NCI-H2227 treated with DMSO at 0.1 percent for 48 hours (cell line): Measurements from ENCODE around the gene AKR7A2.
A peak's percentile ranks its signal among the peaks of the same experiment; 100 is the strongest.
"Not testable (repeated sequence)": the region's sequence is repeated elsewhere in the genome, so short reads cannot be mapped to it uniquely, and the experiment has no call there.

Experiments
- DNase-seq: peaks from one replicate; lab custom pipeline; 2025; lab: John Stamatoyannopoulos, UW

AKR7A2 gene

DNA sequence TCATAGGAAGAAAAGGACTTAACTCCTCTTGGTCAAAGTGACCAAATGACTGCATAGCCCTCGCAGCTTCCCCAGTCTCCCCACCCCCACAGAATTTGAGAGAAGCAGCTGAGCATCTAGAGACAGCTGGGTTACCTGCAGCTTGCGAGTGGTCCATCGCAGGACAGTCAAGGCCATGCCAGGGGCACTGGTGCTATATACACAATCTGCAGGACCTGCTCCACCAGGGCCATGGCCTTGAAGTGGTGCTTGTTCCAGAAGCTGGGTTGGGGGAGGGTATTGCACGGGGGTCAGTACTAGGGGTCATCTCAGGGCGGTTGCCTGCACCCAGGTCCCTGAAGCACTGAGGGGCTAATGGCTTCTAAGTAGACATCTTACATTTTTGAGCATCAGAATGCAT lies 49.9 kb downstream of the AKR7A2 start:
- no peak for DNase-seq

DNA sequence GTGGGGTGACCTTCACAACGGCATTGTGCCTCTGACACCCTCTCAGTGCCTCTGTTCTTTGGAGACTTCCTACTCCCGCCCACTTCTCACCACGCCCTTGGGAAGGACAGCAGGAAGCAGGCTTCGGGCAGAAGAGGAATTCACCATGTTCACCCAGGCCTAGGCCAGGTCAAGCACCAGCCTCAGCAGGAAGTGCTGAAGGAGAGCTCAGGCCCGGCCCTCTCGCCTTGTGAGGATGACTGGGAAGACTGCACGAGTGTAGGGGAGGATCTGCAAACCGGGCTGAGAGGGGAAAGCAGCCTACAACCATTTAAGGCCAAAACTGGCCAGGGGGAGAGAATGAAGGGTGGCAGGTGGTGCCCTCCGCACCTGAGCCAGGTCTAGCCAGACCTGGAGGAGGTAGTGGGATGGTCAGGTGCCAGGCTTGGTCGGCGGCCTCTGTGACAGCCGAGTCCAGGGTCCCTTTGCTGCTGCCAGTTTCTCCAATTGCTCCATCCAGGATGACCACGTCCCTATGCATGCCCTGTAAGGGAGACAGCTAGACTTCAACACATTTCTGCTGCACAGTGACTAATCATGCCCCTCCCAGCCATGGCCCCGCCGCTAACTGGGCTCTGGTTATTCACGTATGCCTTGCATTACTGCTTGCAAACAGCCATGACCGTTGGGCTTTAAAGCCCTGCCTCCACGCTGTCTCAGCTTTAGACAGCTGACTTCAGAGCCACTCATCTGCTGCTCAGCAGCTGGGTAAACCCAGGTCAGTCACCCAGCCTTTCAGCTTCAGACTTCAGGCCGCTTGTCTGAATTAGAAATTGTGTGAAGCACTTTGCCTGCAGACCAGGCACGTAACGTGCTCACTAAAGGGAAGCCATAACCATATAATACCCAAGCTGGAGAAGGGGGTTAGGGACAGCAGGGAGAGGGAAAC lies 51.5 kb downstream of the AKR7A2 start:
- DNase-seq = peak; percentile 29

DNA sequence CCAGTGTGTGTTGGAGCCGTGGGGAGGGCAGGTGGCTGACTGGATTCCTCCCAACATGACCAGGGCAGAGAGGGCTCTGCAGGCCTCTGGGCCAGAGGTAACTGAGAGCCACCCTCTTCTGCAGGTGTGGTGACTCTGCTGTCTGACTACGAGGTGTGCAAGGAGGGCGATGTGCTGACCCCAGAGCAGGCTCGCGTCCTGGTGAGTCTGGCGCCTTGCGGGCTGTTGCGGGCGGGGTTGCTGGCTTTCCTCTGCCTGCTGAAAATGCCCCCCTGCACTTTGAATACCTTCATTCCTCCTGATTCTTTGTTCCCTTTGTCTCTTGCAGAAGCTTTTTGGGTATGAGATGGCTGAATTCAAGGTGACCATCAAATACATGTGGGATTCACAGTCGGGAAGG lies 53.6 kb downstream of the AKR7A2 start:
- no peak for DNase-seq

DNA sequence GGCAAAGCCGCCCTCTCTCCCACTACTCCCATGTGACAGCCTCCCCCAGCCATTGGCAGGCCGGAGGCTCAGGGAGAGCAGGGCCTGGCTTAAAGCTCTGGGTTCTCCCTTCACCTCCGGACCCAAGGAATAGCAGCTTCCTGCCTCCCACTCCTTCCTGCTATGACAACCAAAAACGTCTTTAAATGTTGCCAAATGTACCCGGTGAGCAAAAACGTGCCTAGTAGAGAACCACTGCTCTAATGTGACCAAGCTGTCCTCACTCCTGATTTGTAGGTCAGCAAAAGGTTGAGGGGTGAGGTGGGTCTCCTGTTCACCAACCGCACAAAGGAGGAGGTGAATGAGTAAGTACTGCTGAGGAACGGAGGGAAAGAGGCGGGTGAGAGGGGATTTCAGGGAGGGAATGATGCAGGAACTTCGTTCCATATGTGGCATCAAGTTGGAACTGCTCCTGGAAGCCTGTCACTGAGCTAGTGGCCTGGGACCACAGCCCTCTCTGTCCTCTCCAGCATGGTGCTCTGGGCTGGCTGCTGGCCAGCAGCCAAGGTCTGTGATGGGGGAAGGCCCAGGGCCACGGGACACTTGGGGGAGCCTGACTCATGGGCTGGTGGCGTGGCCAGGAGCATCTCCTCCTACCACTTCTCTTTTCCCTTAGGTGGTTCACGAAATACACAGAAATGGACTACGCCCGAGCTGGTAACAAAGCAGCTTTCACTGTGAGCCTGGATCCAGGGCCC lies 54.6 kb downstream of the AKR7A2 start:
- no peak for DNase-seq

DNA sequence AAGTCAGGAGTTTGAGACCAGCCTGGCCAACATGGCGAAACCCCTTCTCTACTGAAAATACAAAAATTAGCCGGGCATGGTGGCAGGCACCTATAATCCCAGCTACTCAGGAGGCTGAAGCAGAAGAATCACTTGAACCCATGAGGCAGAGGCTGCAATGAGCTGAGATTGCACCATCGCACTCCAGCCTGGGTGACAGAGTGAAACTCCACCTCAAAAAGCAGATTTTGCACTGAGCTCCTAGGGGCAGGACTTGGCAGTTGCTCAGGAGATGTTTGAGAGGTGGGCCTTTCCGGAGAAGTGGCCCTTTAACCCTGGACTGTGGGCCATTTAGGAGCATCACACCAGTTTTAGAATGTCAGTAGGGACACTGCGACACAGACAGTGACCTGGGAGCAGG lies 55.6 kb downstream of the AKR7A2 start:
- not testable (repeated sequence) for DNase-seq

DNA sequence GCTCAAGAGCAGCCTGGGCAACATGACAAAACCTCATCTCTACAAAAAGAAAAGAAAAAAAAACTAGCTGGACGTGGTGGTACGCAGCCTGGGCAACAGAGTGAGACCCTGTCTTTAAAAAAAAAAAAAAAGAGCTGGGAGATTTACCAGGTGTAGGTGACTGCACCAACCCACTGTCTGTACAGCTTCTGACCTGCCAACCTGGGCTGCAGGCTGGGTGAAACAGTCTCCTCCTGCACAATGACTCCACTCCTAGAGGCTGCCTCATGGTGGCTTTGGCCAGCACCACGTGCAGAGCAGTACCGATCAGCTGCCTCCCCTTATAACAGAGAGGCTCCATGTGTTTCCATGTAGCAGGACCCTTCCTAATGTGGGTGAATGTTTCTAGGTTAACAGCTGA lies 56.7 kb downstream of the AKR7A2 start:
- no peak for DNase-seq

DNA sequence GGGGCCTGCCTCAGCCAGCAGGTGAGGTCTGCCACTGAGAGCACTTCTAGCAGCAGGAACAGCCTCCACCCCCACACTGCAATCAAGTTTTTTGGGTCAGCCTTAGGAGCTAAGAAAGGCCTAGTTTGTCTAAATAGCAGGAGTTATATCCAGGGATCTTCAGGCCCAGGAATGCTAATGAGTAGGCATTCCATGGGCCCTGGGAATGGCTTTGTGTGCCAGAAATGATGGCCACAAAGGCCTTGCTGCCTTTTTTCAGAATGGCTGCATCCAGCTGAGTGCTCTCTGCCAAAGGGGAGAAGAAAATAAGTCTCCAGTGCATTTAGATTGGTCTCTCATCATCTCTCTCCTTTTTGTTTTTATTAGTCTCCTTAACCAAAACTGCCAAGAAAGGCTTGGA lies 57.5 kb downstream of the AKR7A2 start:
- DNase-seq = no peak
